Spleen (tissue), 7 donors: ENCODE data around the gene CEP112.

Experiments
- POLR2A ChIP-seq, 3 donors: fragments of 450-650 bp; IDR thresholded peaks; one replicate each; pipeline ENCODE4 v1.5.1; 2017; ENCODE audit warnings: antibody characterized with exemption in 3 of 3, mild to moderate bottlenecking in 1 of 3
- TF ChIP-seq, protein P1 (sequence below), 11 experiments: fragments of 200-600 bp in 7 of 11; fragments of 450-650 bp in 4 of 11; sonication (generic) in 4 of 11; IDR thresholded peaks in 8 of 11; conservative IDR thresholded peaks in 3 of 11; 1 replicate in 7 of 11; 2 replicates in 4 of 11; pipeline versions ENCODE4 v1.4.0 to v1.8.0; 2016 to 2021; ENCODE audit warnings: antibody characterized with exemption in 11 of 11, inconsistent platforms in 4 of 11, mild to moderate bottlenecking in 1 of 11
- donor health status: DM: no; HTN: no; CAD: no; lungs with moderate emphysema.
- donor health status: DM: no; HTN: no; CAD: no.
- donor health status: DM: no; HTN: no; CAD: no.

DNA sequence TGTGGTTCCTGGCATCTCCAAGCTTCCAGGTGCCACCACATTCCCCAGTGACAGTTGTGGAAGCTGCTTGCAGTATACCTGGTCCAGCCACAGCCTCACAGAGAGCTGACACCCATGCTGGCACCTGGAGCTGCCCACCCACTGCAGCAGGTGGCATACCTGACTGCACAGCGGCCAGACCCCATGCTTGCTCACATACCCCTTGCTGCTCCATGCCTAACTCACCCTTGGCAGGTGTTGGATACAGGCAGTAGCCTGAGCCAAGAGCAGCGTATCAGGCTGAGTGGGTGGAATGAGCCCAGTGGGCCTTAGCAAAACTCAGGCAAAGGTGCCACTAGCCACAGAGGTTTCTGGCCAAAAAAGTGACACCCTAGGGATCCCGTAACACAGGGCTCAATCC is 232.3 kb downstream of the CEP112 start:
- TF ChIP-seq POLR2A (IDR thresholded peaks at IDR 0.05), result no peak
- TF ChIP-seq, protein P1, sequence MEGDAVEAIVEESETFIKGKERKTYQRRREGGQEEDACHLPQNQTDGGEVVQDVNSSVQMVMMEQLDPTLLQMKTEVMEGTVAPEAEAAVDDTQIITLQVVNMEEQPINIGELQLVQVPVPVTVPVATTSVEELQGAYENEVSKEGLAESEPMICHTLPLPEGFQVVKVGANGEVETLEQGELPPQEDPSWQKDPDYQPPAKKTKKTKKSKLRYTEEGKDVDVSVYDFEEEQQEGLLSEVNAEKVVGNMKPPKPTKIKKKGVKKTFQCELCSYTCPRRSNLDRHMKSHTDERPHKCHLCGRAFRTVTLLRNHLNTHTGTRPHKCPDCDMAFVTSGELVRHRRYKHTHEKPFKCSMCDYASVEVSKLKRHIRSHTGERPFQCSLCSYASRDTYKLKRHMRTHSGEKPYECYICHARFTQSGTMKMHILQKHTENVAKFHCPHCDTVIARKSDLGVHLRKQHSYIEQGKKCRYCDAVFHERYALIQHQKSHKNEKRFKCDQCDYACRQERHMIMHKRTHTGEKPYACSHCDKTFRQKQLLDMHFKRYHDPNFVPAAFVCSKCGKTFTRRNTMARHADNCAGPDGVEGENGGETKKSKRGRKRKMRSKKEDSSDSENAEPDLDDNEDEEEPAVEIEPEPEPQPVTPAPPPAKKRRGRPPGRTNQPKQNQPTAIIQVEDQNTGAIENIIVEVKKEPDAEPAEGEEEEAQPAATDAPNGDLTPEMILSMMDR (IDR thresholded peaks at IDR 0.05 in 8 of 11, conservative IDR thresholded peaks at IDR 0.05 in 3 of 11), result no peak
